Measurements from ENCODE around the gene EBF4.

Gene EBF4

GRCh38 chr20:2703716-2704475 is 11.3 kb downstream of the EBF4 start:
- DNase-seq: no peak

GRCh38 chr20:2705931-2706645 is 13.5 kb downstream of the EBF4 start:
- no peak for DNase-seq

GRCh38 chr20:2706688-2707352 is 14.2 kb downstream of the EBF4 start:
- DNase-seq: no peak

- DNase-seq: no peak
These were observed 14.9 kb downstream of the EBF4 start for GRCh38 chr20:2707353-2708072.

GRCh38 chr20:2708073-2708415 is 15.5 kb downstream of the EBF4 start:
- DNase-seq: no peak

GRCh38 chr20:2708665-2709064 is 16.1 kb downstream of the EBF4 start:
- DNase-seq: no peak

GRCh38 chr20:2709205-2709981 is 16.8 kb downstream of the EBF4 start:
- DNase-seq: no peak

GRCh38 chr20:2713285-2713684 is 20.7 kb downstream of the EBF4 start:
- peak; percentile 36 for DNase-seq

- DNase-seq: peak; percentile 62
These were observed 36.7 kb downstream of the EBF4 start for GRCh38 chr20:2729251-2729713.

- DNase-seq: no peak
These were observed 37.2 kb downstream of the EBF4 start for GRCh38 chr20:2729791-2730190.

GRCh38 chr20:2734899-2735298 is 42.3 kb downstream of the EBF4 start:
- no peak for DNase-seq

- DNase-seq: no peak
These were observed 43.9 kb downstream of the EBF4 start for GRCh38 chr20:2736441-2736840.

GRCh38 chr20:2738331-2739041 is 45.9 kb downstream of the EBF4 start:
- DNase-seq: no peak

GRCh38 chr20:2739042-2739398 is 46.4 kb downstream of the EBF4 start:
- DNase-seq: no peak

- DNase-seq: no peak
These were observed 48.1 kb downstream of the EBF4 start for GRCh38 chr20:2740702-2741101.

GRCh38 chr20:2741463-2741862 is 48.9 kb downstream of the EBF4 start:
- DNase-seq: peak; percentile 71

- DNase-seq: no peak
These were observed 49.3 kb downstream of the EBF4 start for GRCh38 chr20:2741881-2742280.

GRCh38 chr20:2742431-2742830 is 49.9 kb downstream of the EBF4 start:
- DNase-seq: no peak

GRCh38 chr20:2742934-2743559 is 50.5 kb downstream of the EBF4 start:
- DNase-seq: peak; percentile 72

- DNase-seq: no peak
These were observed 52.7 kb downstream of the EBF4 start for GRCh38 chr20:2745060-2745910.

Data from central memory CD4-positive, alpha-beta T cell (primary cell).